Omental fat pad (tissue), 4 donors: ENCODE results near the gene CAPN12. TPM values are rescaled to one million over a fixed set of nuclear protein-coding genes. Genes with fewer than 3 reads are reported as not detected.

Source experiments
- ATAC-seq: fragments of 150-250 bp; one replicate; pipeline ENCODE4 v1.9.1; 2016; ENCODE audit warnings: mild to moderate bottlenecking, moderate library complexity; ENCODE audit not compliant: low FRiP score
- DNase-seq: peaks from one replicate; pipeline ENCODE4 v3.0.0-alpha.2; 2019; ENCODE audit warnings: low spot score
- CTCF ChIP-seq, 3 donors: fragments of 450-650 bp; IDR thresholded peaks; one replicate each; pipeline ENCODE4 v1.5.1; 2016 to 2017; ENCODE audit warnings: antibody characterized with exemption in 3 of 3, mild to moderate bottlenecking in 3 of 3, moderate library complexity in 2 of 3
- total RNA-seq, 4 donors: library from RNA; depleted of rRNA; stranded (reverse); fragments of >200 nt; gene quantifications; one replicate each; pipeline ENCODE4 v1.1.0, GENCODE V29; 2016

CAPN12 gene
- total RNA-seq, 4 donors from 2014 or later = 1.0 to 2.5 (median 1.4) TPM

DNA sequence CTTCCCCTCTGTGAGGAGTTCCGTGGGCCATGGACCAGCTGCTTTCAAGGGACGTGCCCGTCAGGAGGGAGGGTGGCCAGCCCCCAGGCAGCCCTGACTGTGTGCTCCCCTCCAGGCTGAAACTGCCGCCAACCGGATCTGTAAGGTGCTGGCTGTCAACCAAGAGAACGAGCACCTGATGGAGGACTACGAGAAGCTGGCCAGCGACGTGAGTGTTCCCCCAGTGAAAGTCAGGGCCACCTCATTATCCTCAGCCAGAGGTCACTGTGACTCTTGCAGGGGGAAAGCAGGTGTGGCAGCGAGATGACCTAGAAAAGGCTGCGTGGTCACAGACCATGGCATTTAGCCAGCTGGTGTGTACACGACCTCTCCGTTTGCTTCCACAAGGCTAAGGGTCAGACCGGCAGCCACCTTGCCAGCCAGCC, 29.9 kb downstream of the CAPN12 start:
- ATAC-seq (no peak), DNase-seq (no peak)
- TF ChIP-seq CTCF (IDR thresholded peaks at IDR 0.05) = no peak

DNA sequence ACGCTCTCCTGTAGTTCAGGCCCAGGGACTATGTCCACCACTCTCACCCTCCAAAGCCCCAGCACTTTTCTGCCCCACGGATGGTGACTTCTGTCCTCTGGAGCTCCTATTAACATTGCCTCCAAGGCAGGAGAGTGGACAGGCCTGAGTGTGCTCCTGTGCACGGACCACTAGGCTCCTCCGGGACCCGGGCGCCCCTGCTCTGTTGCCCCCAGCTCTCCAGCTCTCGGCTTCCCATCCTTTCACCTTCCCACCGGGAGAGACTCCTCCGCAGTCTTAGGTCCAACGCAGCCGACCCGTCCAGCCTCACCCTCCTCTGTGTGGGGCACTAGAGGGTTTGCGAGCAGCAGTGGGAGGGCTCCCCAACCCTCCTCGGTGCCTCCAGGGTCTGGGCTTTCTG, 30.4 kb downstream of the CAPN12 start:
- DNase-seq = no peak

GRCh38 chr19:38713227-38713649, 31.0 kb downstream of the CAPN12 start:
- no peak for ATAC-seq
- no peak for TF ChIP-seq CTCF (IDR thresholded peaks at IDR 0.05)
- no peak for DNase-seq

More for the DNA sequence above, 30.4 kb downstream of the CAPN12 start:
- no peak for TF ChIP-seq CTCF (IDR thresholded peaks at IDR 0.05)
- ATAC-seq = no peak

GRCh38 chr19:38712161-38712748, 32.0 kb downstream of the CAPN12 start:
- ATAC-seq = no peak
- no peak for TF ChIP-seq CTCF (IDR thresholded peaks at IDR 0.05)

DNA sequence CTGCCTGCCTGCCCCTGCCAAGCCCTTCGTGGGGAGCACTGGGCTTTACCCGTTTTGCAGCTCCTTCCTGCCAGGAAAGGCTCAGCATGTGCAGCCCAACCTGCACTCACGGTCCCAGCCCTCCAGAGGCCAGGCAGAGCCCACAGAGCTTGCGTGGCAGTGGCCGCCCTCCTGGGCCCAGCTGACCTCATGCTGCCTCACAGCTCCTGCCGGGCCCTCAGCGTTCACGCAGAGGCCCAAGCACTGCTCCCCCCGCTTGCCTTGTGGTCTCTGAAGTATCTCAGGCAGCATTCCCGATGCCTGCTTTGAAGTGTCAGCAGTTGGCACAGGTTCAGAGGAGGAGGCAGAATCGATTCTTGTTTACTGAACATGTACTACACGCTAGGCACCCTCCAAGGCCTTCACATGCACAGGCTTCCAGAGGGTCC, 32.5 kb downstream of the CAPN12 start:
- no peak for TF ChIP-seq CTCF (IDR thresholded peaks at IDR 0.05)
- ATAC-seq = no peak
- DNase-seq = no peak

More at GRCh38 chr19:38712161-38712748, 32.0 kb downstream of the CAPN12 start:
- DNase-seq = no peak

- DNase-seq (no peak), ATAC-seq (no peak)
- TF ChIP-seq CTCF (IDR thresholded peaks at IDR 0.05) = no peak
These were observed 33.1 kb downstream of the CAPN12 start for GRCh38 chr19:38710928-38711725.

DNA sequence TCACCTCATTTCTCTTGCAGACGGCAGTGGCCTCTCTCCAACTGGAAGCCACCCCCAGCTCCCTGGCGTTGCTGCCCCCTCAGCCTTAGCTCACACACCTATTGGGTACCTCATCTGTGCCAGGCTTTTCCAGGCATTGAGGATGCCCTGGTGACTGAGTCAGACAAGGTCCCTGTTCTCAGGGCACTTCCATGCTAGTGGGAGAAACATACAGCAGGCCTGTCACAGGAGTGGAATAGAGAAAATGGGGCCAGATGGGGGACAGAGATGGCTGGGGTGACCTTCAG, 33.9 kb downstream of the CAPN12 start:
- no peak for TF ChIP-seq CTCF (IDR thresholded peaks at IDR 0.05)
- DNase-seq (no peak), ATAC-seq (no peak)
